Activated naive CD8-positive, alpha-beta T cell treated with anti-CD3 and anti-CD28 coated beads for 36 hours (primary cell): ENCODE data around the gene SERPING1. TPM values are rescaled to one million over a fixed set of nuclear protein-coding genes. Genes with fewer than 3 reads are reported as not detected.

Source experiments
- DNase-seq: peaks from one replicate; pipeline ENCODE4 v3.0.0; 2021
- H3K27ac Mint-ChIP-seq: one replicate; pipeline ENCODE4 v1.8.0; 2022; ENCODE audit warnings: mild to moderate bottlenecking, moderate library complexity, mixed read lengths
- H3K27me3 Mint-ChIP-seq: one replicate; pipeline ENCODE4 v1.8.0; 2022; ENCODE audit warnings: mild to moderate bottlenecking, mixed read lengths
- H3K36me3 Mint-ChIP-seq: one replicate; pipeline ENCODE4 v1.8.0; 2021; ENCODE audit warnings: mild to moderate bottlenecking, mixed read lengths
- H3K4me1 Mint-ChIP-seq: one replicate; pipeline ENCODE4 v1.8.0; 2021; ENCODE audit warnings: mixed read lengths
- H3K4me3 Mint-ChIP-seq: one replicate; pipeline ENCODE4 v1.8.0; 2022; ENCODE audit warnings: mild to moderate bottlenecking, moderate library complexity, mixed read lengths
- H3K9me3 Mint-ChIP-seq: one replicate; pipeline ENCODE4 v1.8.0; 2022; ENCODE audit warnings: mixed read lengths
- total RNA-seq, 2 experiments: library from RNA; stranded (reverse); gene quantifications; one replicate each; pipeline ENCODE4 v1.2.3, GENCODE V29; 2021

SERPING1 gene
- total RNA-seq, 2 experiments from 2014 or later = 0.41 to 0.68 TPM

DNA sequence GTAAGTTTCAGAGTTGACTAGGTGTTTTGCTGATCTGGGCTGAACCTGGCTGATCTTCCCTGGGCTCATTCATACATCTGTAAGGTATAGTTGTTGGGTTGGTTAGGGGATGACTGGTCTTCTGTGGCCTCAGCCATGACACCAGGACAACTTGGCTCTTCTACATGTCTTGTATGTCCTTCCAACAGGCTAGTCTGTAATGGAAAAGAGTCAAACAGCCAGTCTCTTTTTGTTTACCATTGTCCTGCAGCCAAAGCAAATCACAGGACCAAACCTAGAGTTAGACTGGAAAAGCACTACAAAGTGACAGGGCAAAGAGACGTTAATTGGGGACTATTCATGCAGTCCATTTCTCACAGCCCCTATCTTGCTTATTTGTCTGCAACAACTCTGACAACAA is 17.8 kb downstream of the SERPING1 start:
- DNase-seq = no peak
- Mint-ChIP-seq H3K4me3 (no peak overlapping the region), H3K27me3 (peaks cover 6% of the 10 kb centered on the region), H3K4me1 (no peaks in the 10 kb centered on the region), H3K27ac (no peak overlapping the region), H3K36me3 (no peaks in the 10 kb centered on the region), H3K9me3 (peaks cover 2% of the 10 kb centered on the region)

DNA sequence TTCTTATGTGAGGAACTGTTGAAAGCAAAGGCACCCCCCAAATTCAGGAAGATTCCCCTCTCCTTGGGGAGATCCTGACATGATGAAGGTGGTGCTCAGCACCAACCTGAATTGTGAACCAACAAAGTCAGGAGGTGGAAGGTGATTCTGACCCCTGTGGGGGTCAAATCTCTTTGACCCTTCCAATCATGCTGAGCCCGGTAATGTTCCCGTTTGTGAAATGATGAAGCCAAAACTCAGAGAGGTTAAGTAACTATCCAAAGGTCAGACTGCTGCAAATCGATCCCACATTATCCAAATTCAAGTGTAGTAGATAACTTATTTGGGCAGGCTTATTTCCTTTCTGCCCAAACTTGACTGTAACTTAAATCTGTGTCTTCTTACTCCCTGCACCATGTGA is 19.1 kb downstream of the SERPING1 start:
- H3K27me3 Mint-ChIP-seq = peaks cover 6% of the 10 kb centered on the region
- peaks cover 3% of the 10 kb centered on the region for H3K9me3 Mint-ChIP-seq
- no peaks in the 10 kb centered on the region for H3K36me3 Mint-ChIP-seq
- no peak for DNase-seq
- no peaks in the 10 kb centered on the region for H3K4me1 Mint-ChIP-seq
- no peak overlapping the region for H3K27ac Mint-ChIP-seq
- H3K4me3 Mint-ChIP-seq = no peak overlapping the region

DNA sequence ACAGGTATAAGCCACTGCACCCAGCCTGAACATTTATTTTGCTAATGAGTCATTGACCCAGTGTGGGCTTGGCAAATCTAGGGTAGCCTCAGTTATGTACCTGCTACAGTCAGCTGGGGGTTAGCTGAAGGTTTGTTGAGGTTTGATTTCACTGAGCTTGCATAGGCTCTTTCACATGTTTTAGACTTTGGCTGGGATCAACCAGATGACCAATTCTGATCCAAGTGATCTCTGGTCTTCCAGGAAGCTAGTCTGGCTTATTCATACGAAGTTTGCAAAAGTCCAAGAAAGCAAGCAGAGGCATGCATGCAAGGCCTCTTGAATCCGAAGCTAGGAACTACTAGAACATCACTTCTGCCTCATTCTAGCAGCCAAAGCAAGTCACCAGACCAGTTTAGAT is 21.0 kb downstream of the SERPING1 start:
- H3K4me3 Mint-ChIP-seq = no peak overlapping the region
- no peak overlapping the region for H3K27ac Mint-ChIP-seq
- H3K36me3 Mint-ChIP-seq = no peaks in the 10 kb centered on the region
- no peaks in the 10 kb centered on the region for H3K4me1 Mint-ChIP-seq
- H3K9me3 Mint-ChIP-seq = peaks cover 3% of the 10 kb centered on the region
- H3K27me3 Mint-ChIP-seq = no peaks in the 10 kb centered on the region
- no peak for DNase-seq

DNA sequence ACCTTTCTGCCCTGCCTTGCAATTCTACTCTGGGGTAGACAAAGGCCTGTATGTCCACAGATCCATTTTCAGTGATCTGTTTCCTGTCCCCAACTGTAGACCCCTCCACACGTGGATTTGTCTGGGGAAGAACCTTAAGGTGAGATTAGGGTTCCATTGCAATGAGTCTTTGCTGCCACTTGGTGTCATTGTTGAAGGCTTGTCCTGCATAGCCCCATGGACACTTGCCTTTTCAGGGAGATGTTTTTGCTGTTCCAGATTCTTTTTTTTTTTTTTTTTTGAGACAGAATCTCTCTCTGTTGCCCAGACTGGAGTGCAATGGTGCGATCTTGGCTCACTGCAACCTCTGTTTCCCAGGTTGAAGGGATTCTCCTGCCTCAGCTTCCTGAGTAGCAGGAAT is 21.8 kb downstream of the SERPING1 start:
- H3K4me1 Mint-ChIP-seq = no peaks in the 10 kb centered on the region
- H3K4me3 Mint-ChIP-seq = no peak overlapping the region
- no peak for DNase-seq
- no peaks in the 10 kb centered on the region for H3K36me3 Mint-ChIP-seq
- peaks cover 3% of the 10 kb centered on the region for H3K9me3 Mint-ChIP-seq
- no peaks in the 10 kb centered on the region for H3K27me3 Mint-ChIP-seq
- no peak overlapping the region for H3K27ac Mint-ChIP-seq

DNA sequence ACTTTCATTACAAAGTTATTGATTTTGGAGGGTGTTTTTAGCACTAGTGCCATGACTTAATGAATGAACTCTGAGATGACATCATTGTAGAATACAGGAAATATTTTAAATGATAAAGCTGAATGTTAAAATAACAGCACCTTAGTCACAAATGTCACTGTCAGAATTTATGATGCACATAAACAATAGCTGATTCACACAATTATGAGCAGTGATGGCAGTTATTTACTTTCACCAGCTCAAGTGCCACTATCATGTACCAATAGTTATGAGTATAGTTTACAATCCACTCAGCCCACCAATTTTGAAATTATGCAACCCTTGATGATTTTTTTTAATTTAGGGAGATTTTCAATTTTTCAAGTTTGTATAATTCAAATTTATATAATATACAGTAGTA is 23.0 kb downstream of the SERPING1 start:
- H3K27me3 Mint-ChIP-seq = peaks cover 3% of the 10 kb centered on the region
- H3K27ac Mint-ChIP-seq = no peak overlapping the region
- H3K36me3 Mint-ChIP-seq = no peaks in the 10 kb centered on the region
- H3K4me3 Mint-ChIP-seq = no peak overlapping the region
- no peaks in the 10 kb centered on the region for H3K4me1 Mint-ChIP-seq
- no peak for DNase-seq
- H3K9me3 Mint-ChIP-seq = peaks cover 3% of the 10 kb centered on the region

DNA sequence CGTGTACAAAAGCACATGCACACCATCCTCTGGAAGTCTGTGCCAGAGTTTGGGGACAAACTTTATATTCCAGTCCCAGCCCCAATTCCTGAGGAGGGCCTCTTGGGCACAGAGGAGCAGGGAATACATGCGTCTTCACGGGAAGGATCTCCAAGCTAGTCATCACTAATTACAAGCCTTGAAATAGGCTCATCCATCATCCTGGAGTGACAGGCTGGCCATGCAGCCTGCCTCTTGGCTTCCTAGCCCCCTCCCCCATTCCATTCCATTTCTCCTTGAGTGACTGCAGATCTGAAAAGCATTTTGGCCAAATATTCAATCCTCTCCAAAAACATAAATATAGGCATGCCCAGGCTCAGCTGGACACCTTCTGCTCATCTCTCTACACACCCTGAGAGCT is 24.8 kb downstream of the SERPING1 start:
- H3K9me3 Mint-ChIP-seq = peaks cover 3% of the 10 kb centered on the region
- H3K4me1 Mint-ChIP-seq = no peaks in the 10 kb centered on the region
- H3K4me3 Mint-ChIP-seq = no peak overlapping the region
- H3K27me3 Mint-ChIP-seq = peaks cover 3% of the 10 kb centered on the region
- no peak overlapping the region for H3K27ac Mint-ChIP-seq
- H3K36me3 Mint-ChIP-seq = no peaks in the 10 kb centered on the region
- no peak for DNase-seq

DNA sequence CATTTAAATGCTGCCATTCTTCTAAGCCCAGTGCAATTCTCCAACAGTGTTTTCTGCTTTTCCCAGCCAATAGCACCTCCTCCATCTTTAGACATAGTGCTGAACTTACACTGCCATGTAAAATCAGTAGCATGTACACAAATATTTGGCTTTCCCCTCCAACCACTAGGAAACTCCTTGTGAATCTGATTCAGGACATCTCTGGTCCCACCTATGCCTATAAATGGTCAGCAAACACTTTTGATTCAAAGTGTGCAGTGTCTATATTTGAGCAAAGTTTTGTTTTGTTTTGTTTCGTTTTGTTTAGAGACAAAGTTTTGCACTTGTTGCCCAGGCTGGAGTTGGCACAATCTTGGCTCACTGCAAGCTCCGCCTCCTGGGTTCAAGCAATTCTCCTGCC is 27.4 kb downstream of the SERPING1 start:
- H3K4me1 Mint-ChIP-seq = no peaks in the 10 kb centered on the region
- no peak overlapping the region for H3K4me3 Mint-ChIP-seq
- DNase-seq = no peak
- H3K27ac Mint-ChIP-seq = no peak overlapping the region
- peaks cover 1% of the 10 kb centered on the region for H3K9me3 Mint-ChIP-seq
- H3K27me3 Mint-ChIP-seq = peaks cover 3% of the 10 kb centered on the region
- no peaks in the 10 kb centered on the region for H3K36me3 Mint-ChIP-seq

DNA sequence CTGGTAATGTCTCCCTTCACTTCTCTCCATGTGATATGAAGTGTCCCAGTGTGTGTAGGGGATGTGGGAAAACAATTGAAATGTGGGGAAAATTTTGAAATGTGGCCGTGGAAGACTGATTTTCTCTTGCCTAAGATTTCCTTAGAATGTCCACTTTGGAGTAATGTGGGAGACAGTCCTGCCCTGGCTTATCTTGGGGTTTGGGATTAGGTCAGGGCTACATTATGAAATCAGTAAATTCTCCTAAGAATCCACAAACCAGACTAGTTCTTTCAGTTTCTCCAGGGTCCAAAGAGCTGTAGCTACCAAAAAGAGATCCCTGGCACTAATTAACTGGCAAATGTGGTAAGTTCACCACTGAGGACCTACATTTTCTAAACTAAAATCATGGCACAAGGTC is 29.4 kb downstream of the SERPING1 start:
- no peaks in the 10 kb centered on the region for H3K9me3 Mint-ChIP-seq
- no peak for DNase-seq
- H3K4me1 Mint-ChIP-seq = no peaks in the 10 kb centered on the region
- no peak overlapping the region for H3K4me3 Mint-ChIP-seq
- no peak overlapping the region for H3K27ac Mint-ChIP-seq
- no peaks in the 10 kb centered on the region for H3K36me3 Mint-ChIP-seq
- peaks cover 8% of the 10 kb centered on the region for H3K27me3 Mint-ChIP-seq

DNA sequence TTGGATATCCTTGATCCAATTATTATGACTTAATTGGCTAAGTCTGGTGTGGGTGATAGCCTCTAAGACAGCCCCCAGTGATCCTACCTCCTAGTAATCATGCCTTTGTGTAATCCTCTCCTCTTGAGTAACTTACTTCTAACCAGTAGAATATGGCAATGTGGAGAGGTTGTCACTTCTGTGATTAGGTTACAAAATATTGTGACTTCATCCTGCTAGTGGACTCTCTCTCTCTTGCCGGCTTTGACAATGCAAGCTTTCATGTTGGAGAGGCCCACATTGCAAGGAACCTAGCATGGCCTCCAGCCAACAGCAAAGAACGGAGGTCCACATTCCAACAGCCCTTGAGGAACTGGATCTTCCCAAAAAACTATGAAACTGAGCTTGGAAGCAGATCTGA is 32.7 kb downstream of the SERPING1 start:
- H3K27ac Mint-ChIP-seq = no peak overlapping the region
- no peaks in the 10 kb centered on the region for H3K4me1 Mint-ChIP-seq
- no peak overlapping the region for H3K4me3 Mint-ChIP-seq
- no peak for DNase-seq
- H3K36me3 Mint-ChIP-seq = no peaks in the 10 kb centered on the region
- H3K27me3 Mint-ChIP-seq = peaks cover 14% of the 10 kb centered on the region
- H3K9me3 Mint-ChIP-seq = no peaks in the 10 kb centered on the region

DNA sequence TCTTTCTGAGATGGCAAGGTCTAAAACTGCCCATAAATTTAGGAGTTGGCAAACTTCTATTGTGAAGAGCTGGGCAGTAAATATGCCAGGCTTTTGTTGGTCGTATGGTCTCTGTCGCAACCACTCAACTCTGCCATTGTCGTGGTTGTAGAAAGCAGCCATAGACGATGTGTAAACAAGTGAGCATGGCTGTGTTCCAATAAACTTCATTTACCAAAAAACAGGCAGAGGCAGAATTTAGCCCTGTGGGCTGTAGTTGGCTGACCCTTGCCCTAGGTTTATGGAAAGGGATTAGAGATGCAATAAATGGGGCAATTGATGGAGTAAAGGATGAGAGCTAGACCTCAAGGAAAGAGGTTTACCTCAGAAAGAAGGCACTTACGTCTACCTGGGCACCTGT is 34.6 kb downstream of the SERPING1 start:
- Mint-ChIP-seq H3K36me3 (no peaks in the 10 kb centered on the region), H3K27me3 (peaks cover 20% of the 10 kb centered on the region), H3K4me3 (no peak overlapping the region), H3K9me3 (no peaks in the 10 kb centered on the region), H3K27ac (no peak overlapping the region), H3K4me1 (no peaks in the 10 kb centered on the region)
- no peak for DNase-seq

DNA sequence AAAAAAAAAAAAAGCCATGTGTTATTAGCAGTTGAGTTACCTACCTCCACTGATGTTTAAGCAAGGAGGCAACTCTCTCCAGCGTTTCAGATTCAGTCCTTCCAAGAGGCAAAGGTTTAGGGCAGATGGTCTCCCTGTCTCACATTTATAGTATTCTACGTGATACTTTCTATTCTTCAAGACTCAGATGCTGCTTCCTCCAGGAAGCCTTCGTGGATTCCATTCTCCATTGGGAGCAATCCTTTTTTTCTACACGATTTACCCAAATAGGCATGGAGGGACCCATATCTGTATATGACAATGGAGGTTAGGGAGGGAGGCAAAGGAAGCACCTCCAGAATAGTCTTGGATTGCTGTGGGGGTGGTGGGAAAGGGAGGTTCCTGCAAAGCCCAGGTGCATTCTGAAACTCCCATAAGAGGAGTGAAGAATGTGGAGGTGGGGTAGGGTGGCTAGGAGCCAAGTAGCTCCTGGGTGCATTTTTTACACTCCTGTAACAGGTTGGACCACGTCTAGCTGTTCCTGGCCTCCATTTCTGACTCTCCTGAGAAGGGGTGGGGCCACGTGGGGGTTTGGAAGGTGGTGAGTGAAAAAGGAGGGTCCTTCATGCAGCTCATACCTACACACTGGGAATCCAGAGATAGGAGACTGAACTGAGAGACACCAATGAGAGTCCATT is 36.0 kb downstream of the SERPING1 start:
- no peaks in the 10 kb centered on the region for H3K36me3 Mint-ChIP-seq
- H3K27ac Mint-ChIP-seq = no peak overlapping the region
- peaks cover 34% of the 10 kb centered on the region for H3K27me3 Mint-ChIP-seq
- DNase-seq = no peak
- no peak overlapping the region for H3K4me3 Mint-ChIP-seq
- H3K9me3 Mint-ChIP-seq = no peaks in the 10 kb centered on the region
- peaks cover 3% of the 10 kb centered on the region for H3K4me1 Mint-ChIP-seq

DNA sequence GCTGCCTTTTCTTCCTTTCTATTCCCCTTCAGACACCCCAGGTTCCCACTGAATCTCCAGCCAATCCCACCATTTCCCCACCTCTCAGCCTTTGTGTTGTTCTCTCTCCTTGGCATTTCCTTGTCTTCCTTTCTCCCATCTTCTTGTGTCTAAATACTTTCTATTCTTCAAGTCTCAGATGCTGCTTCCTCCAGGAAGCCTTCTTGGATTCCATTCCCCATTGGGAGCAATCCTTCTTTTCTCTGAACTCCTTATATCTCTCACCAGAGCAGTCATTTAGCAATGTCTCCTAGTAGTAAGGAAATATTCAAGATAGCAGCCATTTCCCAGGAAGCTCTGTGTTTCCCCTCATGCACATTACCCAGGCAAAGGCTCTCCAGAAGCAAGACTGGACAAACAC is 36.8 kb downstream of the SERPING1 start:
- DNase-seq = no peak
- Mint-ChIP-seq H3K27me3 (peaks cover 38% of the 10 kb centered on the region), H3K36me3 (no peaks in the 10 kb centered on the region), H3K4me3 (no peak overlapping the region), H3K27ac (no peak overlapping the region), H3K4me1 (peaks cover 10% of the 10 kb centered on the region), H3K9me3 (no peaks in the 10 kb centered on the region)

DNA sequence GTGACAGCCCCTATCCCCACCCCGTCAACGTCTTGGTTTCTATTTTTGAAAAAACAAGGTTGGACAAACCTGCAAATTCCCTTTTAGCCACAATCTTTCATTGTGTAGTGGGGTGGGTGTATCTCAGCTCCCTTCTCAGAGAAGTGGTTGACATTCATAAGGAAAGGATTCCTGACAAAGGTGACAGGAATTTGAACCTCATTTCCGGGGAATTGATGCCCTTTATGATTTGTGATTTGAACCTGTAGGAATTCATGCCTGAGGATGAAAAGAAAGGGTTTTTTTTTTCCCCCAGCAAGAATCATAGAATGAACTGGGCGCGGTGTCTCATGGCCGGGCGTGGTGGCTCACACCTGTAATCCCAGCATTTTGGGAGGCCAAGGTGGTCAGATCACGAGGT is 37.8 kb downstream of the SERPING1 start:
- DNase-seq = no peak
- Mint-ChIP-seq H3K36me3 (no peaks in the 10 kb centered on the region), H3K9me3 (no peaks in the 10 kb centered on the region), H3K4me3 (no peak overlapping the region), H3K4me1 (peaks cover 10% of the 10 kb centered on the region), H3K27me3 (peaks cover 38% of the 10 kb centered on the region), H3K27ac (no peak overlapping the region)

DNA sequence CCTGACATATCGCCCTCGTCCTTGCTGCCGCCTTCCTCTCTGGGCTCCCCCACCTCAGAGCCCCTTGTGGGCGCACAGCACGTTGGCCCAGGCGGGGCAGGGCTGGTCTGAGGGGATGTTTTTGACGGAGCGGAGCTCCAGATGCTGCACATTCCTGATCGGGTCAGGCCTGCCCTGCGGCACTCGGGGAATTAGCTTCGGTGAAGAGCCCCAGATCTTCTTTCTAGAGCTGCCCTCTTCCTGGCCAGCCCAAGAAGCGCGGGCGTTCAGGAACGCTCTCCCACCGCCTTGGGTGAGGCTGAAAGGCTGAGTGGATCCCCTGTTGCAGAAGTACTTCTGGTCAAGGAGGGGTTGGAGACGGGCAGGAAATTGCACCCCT is 40.1 kb downstream of the SERPING1 start:
- peaks cover 10% of the 10 kb centered on the region for H3K4me1 Mint-ChIP-seq
- H3K36me3 Mint-ChIP-seq = no peaks in the 10 kb centered on the region
- DNase-seq = no peak
- peak overlapping the region; percentile 58 for H3K27ac Mint-ChIP-seq
- peak overlapping the region; percentile 85 for H3K4me3 Mint-ChIP-seq
- H3K9me3 Mint-ChIP-seq = no peaks in the 10 kb centered on the region
- H3K27me3 Mint-ChIP-seq = peaks cover 36% of the 10 kb centered on the region

DNA sequence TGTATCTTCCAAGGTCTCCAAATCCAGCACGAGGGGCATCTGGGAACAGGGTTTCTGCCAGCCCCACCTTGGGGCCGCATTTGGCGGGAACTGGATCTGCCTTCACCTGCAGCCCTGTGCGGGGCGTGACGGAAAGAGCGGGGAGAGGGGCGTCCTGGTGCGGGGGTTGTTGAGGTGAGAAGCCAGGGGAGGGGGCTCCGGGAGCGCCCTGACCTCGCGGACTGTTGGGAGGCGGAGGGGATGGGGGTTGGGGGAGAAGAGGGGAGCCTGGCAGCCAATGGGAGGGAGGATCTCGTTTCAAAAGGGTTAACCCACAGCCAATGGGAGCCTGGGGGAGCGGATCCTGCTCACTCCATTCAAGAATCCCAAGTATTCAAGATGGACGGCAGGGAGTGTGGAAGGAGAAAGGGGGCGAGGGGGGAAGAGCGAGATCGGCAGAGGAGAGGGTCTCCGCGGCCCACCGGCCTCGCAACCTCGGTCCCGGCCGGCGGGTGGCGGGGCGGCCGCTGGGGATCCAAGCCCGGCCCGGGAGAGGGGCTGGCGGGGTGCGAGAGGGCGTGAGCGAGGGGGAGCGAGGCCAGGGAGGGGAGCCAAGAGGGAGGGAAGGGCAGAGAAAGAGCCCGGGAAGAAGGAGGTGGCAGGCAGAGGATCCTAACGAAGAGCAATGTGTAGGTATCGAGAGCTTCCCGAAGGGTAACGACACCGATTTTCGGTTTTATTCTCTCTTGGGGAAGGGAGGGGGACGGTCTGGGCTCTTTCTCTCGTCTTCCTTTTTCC is 40.7 kb downstream of the SERPING1 start:
- H3K27me3 Mint-ChIP-seq = peaks cover 37% of the 10 kb centered on the region
- DNase-seq = no peak
- H3K4me3 Mint-ChIP-seq = peak overlapping the region; percentile 85
- peaks cover 10% of the 10 kb centered on the region for H3K4me1 Mint-ChIP-seq
- H3K36me3 Mint-ChIP-seq = no peaks in the 10 kb centered on the region
- H3K27ac Mint-ChIP-seq = peak overlapping the region; percentile 58
- no peaks in the 10 kb centered on the region for H3K9me3 Mint-ChIP-seq

DNA sequence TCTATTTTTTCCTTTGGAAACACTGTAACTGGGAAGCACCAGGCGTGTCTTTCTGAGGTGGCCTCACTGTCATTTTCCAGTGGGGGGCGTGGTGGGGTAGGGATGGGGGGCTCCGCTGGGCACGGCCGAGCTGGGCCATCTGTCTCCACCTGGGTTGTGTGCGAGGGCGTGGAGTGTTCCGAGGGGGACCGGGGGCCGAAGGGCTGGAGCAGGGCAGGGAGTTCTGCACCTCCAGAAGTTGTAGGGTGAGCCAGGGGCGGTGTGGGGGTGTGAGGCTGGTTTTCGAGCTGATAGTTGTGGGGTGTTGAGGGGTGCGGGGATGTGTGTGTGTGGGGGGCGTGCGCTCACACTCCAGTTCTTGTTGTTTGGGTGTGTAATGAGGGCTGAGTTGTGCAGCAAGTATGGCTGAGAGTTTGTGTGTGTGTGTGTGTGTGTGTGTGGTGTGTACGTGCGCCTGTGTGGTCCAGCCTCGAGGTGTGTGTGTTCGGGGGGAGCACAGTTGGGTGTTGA is 41.4 kb downstream of the SERPING1 start:
- Mint-ChIP-seq H3K9me3 (no peaks in the 10 kb centered on the region), H3K4me3 (peak overlapping the region; percentile 85), H3K27me3 (peaks cover 40% of the 10 kb centered on the region), H3K4me1 (peaks cover 10% of the 10 kb centered on the region), H3K36me3 (no peaks in the 10 kb centered on the region), H3K27ac (peak overlapping the region; percentile 21)
- no peak for DNase-seq
